Liver (tissue), 9 donors: ENCODE results near the gene LDB2. TPM values are rescaled to one million over a fixed set of nuclear protein-coding genes. Genes with fewer than 3 reads are reported as not detected.

Source experiments
- DNase-seq: peaks from one replicate; pipeline ENCODE4 v3.0.0-alpha.2; 2017; ENCODE audit warnings: low spot score
- H3K27ac ChIP-seq, 2 donors: one replicate each; pipeline ENCODE4 v1.7.0; 2013; ENCODE audit warnings: inconsistent platforms in 2 of 2, low read length in 2 of 2, control low read depth in 1 of 2, low read depth in 1 of 2, mild to moderate bottlenecking in 1 of 2
- H3K27me3 ChIP-seq, 4 donors: one replicate each; pipeline versions ENCODE4 v1.6.1 to v1.7.0; 2013; ENCODE audit warnings: low read length in 3 of 4, inconsistent platforms in 1 of 4, mild to moderate bottlenecking in 1 of 4, moderate library complexity in 1 of 4; ENCODE audit not compliant: control insufficient read depth in 4 of 4, insufficient read depth in 4 of 4
- H3K36me3 ChIP-seq, 4 donors: one replicate each; pipeline versions ENCODE4 v1.6.1 to v1.7.0; 2013; ENCODE audit warnings: low read length in 3 of 4, mild to moderate bottlenecking in 3 of 4, low read depth in 1 of 4, moderate library complexity in 1 of 4; ENCODE audit not compliant: control insufficient read depth in 4 of 4, insufficient read depth in 3 of 4
- H3K4me1 ChIP-seq, 4 donors: one replicate each; pipeline versions ENCODE4 v1.6.1 to v1.7.0; 2013; ENCODE audit warnings: low read length in 3 of 4, mild to moderate bottlenecking in 3 of 4, moderate library complexity in 1 of 4; ENCODE audit not compliant: control insufficient read depth in 4 of 4, insufficient read depth in 4 of 4
- H3K4me3 ChIP-seq, 3 donors: one replicate each; pipeline versions ENCODE4 v1.6.1 to v1.7.0; 2013; ENCODE audit warnings: low read length in 3 of 3, control low read depth in 1 of 3, low read depth in 1 of 3, mild to moderate bottlenecking in 1 of 3
- H3K9ac ChIP-seq, 2 donors: one replicate each; pipeline ENCODE4 v1.7.0; 2013; ENCODE audit warnings: low read length in 2 of 2, mild to moderate bottlenecking in 2 of 2, moderate library complexity in 2 of 2, control low read depth in 1 of 2, low read depth in 1 of 2
- H3K9me3 ChIP-seq, 4 donors: one replicate each; pipeline versions ENCODE4 v1.6.1 to v1.7.0; 2013; ENCODE audit warnings: low read length in 3 of 4; ENCODE audit not compliant: control insufficient read depth in 4 of 4
- EGR1 ChIP-seq, 2 donors: IDR thresholded peaks; 2 replicates each; pipeline ENCODE4 v1.6.1; 2016 to 2018; ENCODE audit warnings: antibody characterized with exemption in 2 of 2, low read depth in 2 of 2
- FOXA1 ChIP-seq: IDR thresholded peaks from 2 replicates; pipeline ENCODE4 v1.6.1; 2016; ENCODE audit warnings: antibody characterized with exemption
- FOXA2 ChIP-seq: IDR thresholded peaks from 2 replicates; pipeline ENCODE4 v1.6.1; 2016; ENCODE audit warnings: antibody characterized with exemption
- GABPA ChIP-seq, 2 donors: IDR thresholded peaks in 1 of 2; conservative IDR thresholded peaks in 1 of 2; 2 replicates each; pipeline ENCODE4 v1.6.1; 2016; ENCODE audit warnings: antibody characterized with exemption in 2 of 2, mild to moderate bottlenecking in 1 of 2, moderate library complexity in 1 of 2
- HNF4A ChIP-seq, 2 donors: conservative IDR thresholded peaks; 2 replicates each; pipeline ENCODE4 v1.6.1; 2016; ENCODE audit warnings: antibody characterized with exemption in 2 of 2, mild to moderate bottlenecking in 2 of 2
- HNF4G ChIP-seq: IDR thresholded peaks from 2 replicates; pipeline ENCODE4 v1.6.1; 2016; ENCODE audit warnings: antibody characterized with exemption
- NR2F2 ChIP-seq: IDR thresholded peaks from 2 replicates; pipeline ENCODE4 v1.6.1; 2016; ENCODE audit warnings: antibody characterized with exemption
- RAD21 ChIP-seq, 2 donors: IDR thresholded peaks; 2 replicates each; pipeline ENCODE4 v1.6.1; 2016; ENCODE audit warnings: antibody characterized with exemption in 2 of 2, mild to moderate bottlenecking in 2 of 2
- RXRA ChIP-seq, 2 donors: IDR thresholded peaks; 2 replicates each; pipeline ENCODE4 v1.6.1; 2017 to 2018; ENCODE audit warnings: antibody characterized with exemption in 2 of 2, mild to moderate bottlenecking in 1 of 2
- SP1 ChIP-seq: IDR thresholded peaks from 2 replicates; pipeline ENCODE4 v1.6.1; 2018; ENCODE audit warnings: antibody characterized with exemption, mild to moderate bottlenecking
- TAF1 ChIP-seq: conservative IDR thresholded peaks from 2 replicates; pipeline ENCODE4 v1.6.1; 2016; ENCODE audit warnings: antibody characterized with exemption, mild to moderate bottlenecking
- YY1 ChIP-seq: IDR thresholded peaks from 2 replicates; pipeline ENCODE4 v1.6.1; 2016; ENCODE audit warnings: antibody characterized with exemption, mild to moderate bottlenecking
- ZBTB33 ChIP-seq: IDR thresholded peaks from 2 replicates; pipeline ENCODE4 v1.6.1; 2016; ENCODE audit warnings: antibody characterized with exemption
- WGBS: extraction: QIAGEN DNeasy Blood & Tissue Kit; methylation state at CpG from one replicate; pipeline ENCODE4 v1.1.7; 2013; 5-methylcytosine and 5-hydroxymethylcytosine counted together
- polyA plus RNA-seq, 2 donors: library from polyadenylated mRNA; stranded (reverse) in 1 of 2; unstranded in 1 of 2; fragments of 200-250 nt in 1 of 2; fragments of >200 nt in 1 of 2; fragmentation: Nextera tagmentation in 1 of 2; extraction: Ambion mirVana in 1 of 2; gene quantifications; one replicate each; pipeline versions ENCODE4 v1.2.1 to v1.2.3, GENCODE V29; 2013 to 2015
- total RNA-seq, 2 donors: library from RNA; depleted of rRNA; stranded (reverse); fragments of >200 nt; gene quantifications; one replicate each; pipeline ENCODE4 v1.2.3, GENCODE V29; 2014
- TF ChIP-seq, protein P1 (sequence below): IDR thresholded peaks from 2 replicates; pipeline ENCODE4 v1.6.1; 2016; ENCODE audit warnings: antibody characterized with exemption
- TF ChIP-seq, protein P2 (sequence below): IDR thresholded peaks from 2 replicates; pipeline ENCODE4 v1.6.1; 2016; ENCODE audit warnings: antibody characterized with exemption
- TF ChIP-seq, protein P3 (sequence below): fragments of 150-350 bp; IDR thresholded peaks from 2 replicates; pipeline ENCODE4 v1.5.1; 2017; ENCODE audit warnings: improper control_type of control experiment, low read depth, low read length; ENCODE audit not compliant: missing input control
- donor health status: healthy.
- donor health status: healthy.
- donor health status: healthy.
- donor health status: healthy.
- donor health status: healthy.

LDB2 gene
- total and polyA plus RNA-seq, 4 donors = 7.4 to 31.9 (median 16.8) TPM

GRCh38 chr4:16807355-16807754, 91.1 kb downstream of the LDB2 start (continued):
- TF ChIP-seq GABPA (IDR thresholded peaks at IDR 0.05 in 1 of 2, conservative IDR thresholded peaks at IDR 0.05 in 1 of 2) (no peak), FOXA1 (no peak), HNF4A (conservative IDR thresholded peaks at IDR 0.05) (no peak), TAF1 (no peak)

DNA sequence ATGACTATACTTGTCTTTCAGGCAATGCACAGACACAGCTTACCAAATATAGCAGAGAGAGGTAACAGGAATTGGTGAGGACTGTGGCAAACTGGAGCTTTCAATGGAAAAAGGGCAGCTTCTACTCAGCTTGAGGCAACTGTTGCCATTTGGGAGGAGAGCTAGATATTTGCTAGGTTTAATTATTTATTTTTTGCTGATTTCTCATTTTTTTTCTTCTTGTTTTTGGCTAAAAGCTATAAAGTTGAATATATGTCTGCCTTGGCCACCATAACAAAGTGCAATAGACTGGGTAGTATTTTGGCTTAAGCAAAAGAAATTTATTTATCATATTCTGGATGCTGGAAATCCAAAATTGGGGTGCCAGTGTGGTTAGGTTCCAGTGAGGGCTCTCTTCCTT, 93.9 kb downstream of the LDB2 start:
- no peak for TF ChIP-seq NR2F2
- TF ChIP-seq TAF1 = no peak
- TF ChIP-seq GABPA (IDR thresholded peaks at IDR 0.05 in 1 of 2, conservative IDR thresholded peaks at IDR 0.05 in 1 of 2) = no peak
- TF ChIP-seq, protein P1, sequence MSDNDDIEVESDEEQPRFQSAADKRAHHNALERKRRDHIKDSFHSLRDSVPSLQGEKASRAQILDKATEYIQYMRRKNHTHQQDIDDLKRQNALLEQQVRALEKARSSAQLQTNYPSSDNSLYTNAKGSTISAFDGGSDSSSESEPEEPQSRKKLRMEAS = no peak
- TF ChIP-seq EGR1 (IDR thresholded peaks at IDR 0.05; ENCODE audit: low read depth in 2 of 2) = no peak
- TF ChIP-seq HNF4G = no peak
- TF ChIP-seq SP1 = no peak
- no peak for TF ChIP-seq RAD21 (IDR thresholded peaks at IDR 0.05)
- TF ChIP-seq, protein P2, sequence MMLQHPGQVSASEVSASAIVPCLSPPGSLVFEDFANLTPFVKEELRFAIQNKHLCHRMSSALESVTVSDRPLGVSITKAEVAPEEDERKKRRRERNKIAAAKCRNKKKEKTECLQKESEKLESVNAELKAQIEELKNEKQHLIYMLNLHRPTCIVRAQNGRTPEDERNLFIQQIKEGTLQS = no peak
- no peak for TF ChIP-seq RXRA (IDR thresholded peaks at IDR 0.05)
- TF ChIP-seq HNF4A (conservative IDR thresholded peaks at IDR 0.05) = no peak
- no peak for TF ChIP-seq YY1
- TF ChIP-seq, protein P3, sequence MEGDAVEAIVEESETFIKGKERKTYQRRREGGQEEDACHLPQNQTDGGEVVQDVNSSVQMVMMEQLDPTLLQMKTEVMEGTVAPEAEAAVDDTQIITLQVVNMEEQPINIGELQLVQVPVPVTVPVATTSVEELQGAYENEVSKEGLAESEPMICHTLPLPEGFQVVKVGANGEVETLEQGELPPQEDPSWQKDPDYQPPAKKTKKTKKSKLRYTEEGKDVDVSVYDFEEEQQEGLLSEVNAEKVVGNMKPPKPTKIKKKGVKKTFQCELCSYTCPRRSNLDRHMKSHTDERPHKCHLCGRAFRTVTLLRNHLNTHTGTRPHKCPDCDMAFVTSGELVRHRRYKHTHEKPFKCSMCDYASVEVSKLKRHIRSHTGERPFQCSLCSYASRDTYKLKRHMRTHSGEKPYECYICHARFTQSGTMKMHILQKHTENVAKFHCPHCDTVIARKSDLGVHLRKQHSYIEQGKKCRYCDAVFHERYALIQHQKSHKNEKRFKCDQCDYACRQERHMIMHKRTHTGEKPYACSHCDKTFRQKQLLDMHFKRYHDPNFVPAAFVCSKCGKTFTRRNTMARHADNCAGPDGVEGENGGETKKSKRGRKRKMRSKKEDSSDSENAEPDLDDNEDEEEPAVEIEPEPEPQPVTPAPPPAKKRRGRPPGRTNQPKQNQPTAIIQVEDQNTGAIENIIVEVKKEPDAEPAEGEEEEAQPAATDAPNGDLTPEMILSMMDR = no peak
- Histone ChIP-seq H3K27me3 (no peaks in the 10 kb centered on the region), H3K27ac (no peak overlapping the region), H3K9ac (no peak overlapping the region), H3K9me3 (no peaks in the 10 kb centered on the region), H3K4me3 (no peak overlapping the region), H3K36me3 (no peaks in the 10 kb centered on the region), H3K4me1 (no peaks in the 10 kb centered on the region)
- no peak for DNase-seq

DNA sequence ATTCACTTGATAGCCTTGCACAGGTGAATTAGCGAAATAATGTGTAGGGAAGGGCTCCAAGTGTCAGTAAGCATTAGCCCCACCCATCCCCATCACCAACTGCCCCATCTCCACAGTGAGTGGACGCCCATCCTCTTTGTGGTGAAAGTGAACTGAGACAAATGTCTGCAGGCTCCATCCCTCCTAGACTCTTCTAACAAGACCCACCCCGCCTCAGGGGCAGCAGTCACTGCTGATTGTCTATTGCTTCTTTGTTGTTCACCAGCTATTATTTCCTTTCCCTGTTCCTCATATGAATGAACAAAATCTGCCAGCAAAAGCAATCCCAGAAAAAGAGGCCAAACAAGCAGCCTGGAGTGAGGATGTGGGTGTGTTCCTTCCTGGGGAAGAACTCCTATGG, 96.4 kb downstream of the LDB2 start:
- Histone ChIP-seq H3K4me3 (no peak overlapping the region), H3K36me3 (no peaks in the 10 kb centered on the region), H3K9ac (no peak overlapping the region), H3K27me3 (no peaks in the 10 kb centered on the region), H3K4me1 (no peaks in the 10 kb centered on the region), H3K9me3 (no peaks in the 10 kb centered on the region), H3K27ac (no peak overlapping the region)
- WGBS = 90% methylated on average over 3 of the region's 3 CpGs
- DNase-seq = no peak
- TF ChIP-seq YY1 (no peak), TAF1 (no peak), FOXA1 (no peak), RXRA (IDR thresholded peaks at IDR 0.05) (no peak), GABPA (IDR thresholded peaks at IDR 0.05 in 1 of 2, conservative IDR thresholded peaks at IDR 0.05 in 1 of 2) (no peak), SP1 (no peak), RAD21 (IDR thresholded peaks at IDR 0.05) (no peak), HNF4A (conservative IDR thresholded peaks at IDR 0.05) (no peak), HNF4G (no peak), ZBTB33 (no peak), FOXA2 (no peak)
- TF ChIP-seq, protein P3 = no peak
- TF ChIP-seq, protein P2 = no peak
